CD4-positive, alpha-beta T cell (primary cell): ENCODE results near the gene UNC5B. TPM values are rescaled to one million over a fixed set of nuclear protein-coding genes. Genes with fewer than 3 reads are reported as not detected.

Experiments used
- ATAC-seq: fragments of 200-7000 bp; cut with Tn5 transposase; one replicate; pipeline ENCODE4 v1.10.0; 2022; ENCODE audit warnings: mild to moderate bottlenecking; ENCODE audit not compliant: poor library complexity
- CTCF ChIA-PET: fragments of 350-600 bp; sonication (Branson Sonifier 250); formaldehyde crosslinking; loops from one replicate; lab custom pipeline; 2021; ENCODE audit warnings: antibody characterized with exemption, inconsistent platforms; lab: Charles Lee
- POLR2A ChIA-PET: fragments of 350-600 bp; sonication (Branson Sonifier 250); formaldehyde crosslinking; loops from one replicate; lab custom pipeline; 2021; ENCODE audit warnings: antibody characterized with exemption, inconsistent platforms; lab: Charles Lee
- DNase-seq, 14 experiments: peaks; one replicate each; pipeline ENCODE4 v3.0.0-alpha.2; 2013 to 2020; ENCODE audit warnings: mixed read lengths in 2 of 14
- H3K27ac ChIP-seq, 2 donors: one replicate each; pipeline versions ENCODE4 v1.5.1 to v1.7.0; 2013; ENCODE audit warnings: low read length in 2 of 2, low read depth in 1 of 2, mild to moderate bottlenecking in 1 of 2
- H3K27me3 ChIP-seq, 2 experiments: 1 replicate in 1 of 2; 2 replicates in 1 of 2; pipeline versions ENCODE4 v1.6.1 to v1.7.0; 2013; ENCODE audit warnings: low read length in 2 of 2, control low read depth in 1 of 2, mild to moderate bottlenecking in 1 of 2, moderate library complexity in 1 of 2; ENCODE audit not compliant: insufficient read depth in 2 of 2, control insufficient read depth in 1 of 2
- H3K36me3 ChIP-seq: one replicate; pipeline ENCODE4 v1.6.1; 2013; ENCODE audit warnings: low read length, control low read depth; ENCODE audit not compliant: insufficient read depth
- H3K4me1 ChIP-seq: one replicate; pipeline ENCODE4 v1.6.1; 2013; ENCODE audit warnings: low read length, control low read depth; ENCODE audit not compliant: insufficient read depth
- H3K4me3 ChIP-seq: one replicate; pipeline ENCODE4 v1.5.1; 2013; ENCODE audit warnings: mild to moderate bottlenecking, low read length, moderate library complexity
- H3K9me3 ChIP-seq, 2 experiments: 1 replicate in 1 of 2; 2 replicates in 1 of 2; pipeline versions ENCODE4 v1.6.1 to v1.7.0; 2013; ENCODE audit warnings: low read length in 2 of 2, mild to moderate bottlenecking in 2 of 2, control low read depth in 1 of 2, moderate library complexity in 1 of 2; ENCODE audit not compliant: control insufficient read depth in 1 of 2, insufficient read depth in 1 of 2
- H3K27ac Mint-ChIP-seq: one replicate; pipeline ENCODE4 v1.8.0; 2020; ENCODE audit warnings: mixed read lengths
- H3K27me3 Mint-ChIP-seq: one replicate; pipeline ENCODE4 v1.8.0; 2021; ENCODE audit warnings: mixed read lengths
- H3K36me3 Mint-ChIP-seq: one replicate; pipeline ENCODE4 v1.8.0; 2021; ENCODE audit warnings: low read depth, mixed read lengths
- H3K4me1 Mint-ChIP-seq: one replicate; pipeline ENCODE4 v1.8.0; 2021; ENCODE audit warnings: low read depth, mixed read lengths
- H3K4me3 Mint-ChIP-seq: one replicate; pipeline ENCODE4 v1.8.0; 2020; ENCODE audit warnings: mild to moderate bottlenecking, mixed read lengths
- H3K9me3 Mint-ChIP-seq: one replicate; pipeline ENCODE4 v1.8.0; 2020; ENCODE audit warnings: mixed read lengths
- CTCF ChIP-seq: fragments of 200-600 bp; IDR thresholded peaks from one replicate; pipeline ENCODE4 v1.8.0; 2022; ENCODE audit warnings: antibody characterized with exemption, mild to moderate bottlenecking
- intact Hi-C, 2 experiments: fragments of 100-400 bp; cut with DNase I in 1 of 2; cut with micrococcal nuclease in 1 of 2; formaldehyde crosslinking; loops; one replicate each; pipeline versions ENCODE4 v1.15.1 to v1.9.0; 2023 to 2025; cut with DNase I, micrococcal nuclease
- total RNA-seq, 174 experiments: library from RNA in 2 of 174; stranded (reverse) in 2 of 174; gene quantifications; one replicate each; pipeline ENCODE4 v1.2.3 and lab custom pipeline; 2021 to 2026

UNC5B gene
- total RNA-seq, 2 experiments from 2014 or later: 0.03 TPM; not detected in 1

GRCh38 chr10:71253981-71254818, 41.8 kb downstream of the UNC5B start:
- no peak for TF ChIP-seq CTCF
- Histone ChIP-seq H3K4me1 (no peaks in the 10 kb centered on the region), H3K27me3 (peaks cover 0 to 2% of the 10 kb centered on the region in 2 experiments), H3K9me3 (no peaks in the 10 kb centered on the region), H3K27ac (no peak overlapping the region), H3K36me3 (no peaks in the 10 kb centered on the region), H3K4me3 (no peak overlapping the region)
- ATAC-seq (no peak), DNase-seq (no peak)
- no peaks in the 10 kb centered on the region for H3K27me3 Mint-ChIP-seq
- no peaks in the 10 kb centered on the region for H3K4me1 Mint-ChIP-seq
- intact Hi-C loops: no loop called here
- ChIA-PET POLR2A (no interaction called here), CTCF (no interaction called here)
- no peak overlapping the region for H3K27ac Mint-ChIP-seq
- H3K9me3 Mint-ChIP-seq: no peaks in the 10 kb centered on the region
- no peaks in the 10 kb centered on the region for H3K36me3 Mint-ChIP-seq
- no peak overlapping the region for H3K4me3 Mint-ChIP-seq

GRCh38 chr10:71254834-71255549, 42.6 kb downstream of the UNC5B start:
- intact Hi-C loops: no loop called here
- Mint-ChIP-seq H3K4me1 (no peaks in the 10 kb centered on the region), H3K27ac (no peak overlapping the region), H3K4me3 (no peak overlapping the region), H3K9me3 (no peaks in the 10 kb centered on the region), H3K27me3 (no peaks in the 10 kb centered on the region), H3K36me3 (no peaks in the 10 kb centered on the region)
- ChIA-PET POLR2A (no interaction called here), CTCF (no interaction called here)
- H3K27me3 ChIP-seq: peaks cover 0 to 2% of the 10 kb centered on the region in 2 experiments
- H3K9me3 ChIP-seq: no peaks in the 10 kb centered on the region
- no peak for TF ChIP-seq CTCF
- ATAC-seq: no peak
- no peak overlapping the region for H3K4me3 ChIP-seq
- H3K27ac ChIP-seq: no peak overlapping the region
- H3K36me3 ChIP-seq: no peaks in the 10 kb centered on the region
- no peaks in the 10 kb centered on the region for H3K4me1 ChIP-seq
- no peak for DNase-seq

- no peak overlapping the region for H3K27ac Mint-ChIP-seq
Observed at GRCh38 chr10:71255550-71255807, 43.1 kb downstream of the UNC5B start.

More at GRCh38 chr10:71255550-71255807, 43.1 kb downstream of the UNC5B start:
- no peaks in the 10 kb centered on the region for H3K36me3 ChIP-seq
- no peaks in the 10 kb centered on the region for H3K9me3 Mint-ChIP-seq
- H3K4me3 Mint-ChIP-seq: no peak overlapping the region
- H3K9me3 ChIP-seq: no peaks in the 10 kb centered on the region
- H3K27me3 ChIP-seq: peaks cover 0 to 2% of the 10 kb centered on the region in 2 experiments
- no peaks in the 10 kb centered on the region for H3K36me3 Mint-ChIP-seq
- ChIA-PET POLR2A (no interaction called here), CTCF (no interaction called here)
- H3K27me3 Mint-ChIP-seq: no peaks in the 10 kb centered on the region
- DNase-seq (no peak), ATAC-seq (no peak)
- H3K27ac ChIP-seq: no peak overlapping the region
- H3K4me1 Mint-ChIP-seq: no peaks in the 10 kb centered on the region
- no peak for TF ChIP-seq CTCF
- no peaks in the 10 kb centered on the region for H3K4me1 ChIP-seq
- no peak overlapping the region for H3K4me3 ChIP-seq
- intact Hi-C loops: no loop called here
